HG03520 (cell line): Measurements from ENCODE around the gene ITGA6.
"Not testable (repeated sequence)": the region's sequence is repeated elsewhere in the genome, so short reads cannot be mapped to it uniquely, and the experiment has no call there.

Source experiments
- ATAC-seq: cut with Tn5 transposase; IDR thresholded peaks from one replicate; pipeline ENCODE4 v1.9.1; 2021; ENCODE audit warnings: mild to moderate bottlenecking, moderate library complexity; ENCODE audit not compliant: unreplicated experiment

Gene ITGA6

GRCh38 chr2:172513524-172513900, 86.1 kb downstream of the ITGA6 start:
- ATAC-seq, result no peak

DNA sequence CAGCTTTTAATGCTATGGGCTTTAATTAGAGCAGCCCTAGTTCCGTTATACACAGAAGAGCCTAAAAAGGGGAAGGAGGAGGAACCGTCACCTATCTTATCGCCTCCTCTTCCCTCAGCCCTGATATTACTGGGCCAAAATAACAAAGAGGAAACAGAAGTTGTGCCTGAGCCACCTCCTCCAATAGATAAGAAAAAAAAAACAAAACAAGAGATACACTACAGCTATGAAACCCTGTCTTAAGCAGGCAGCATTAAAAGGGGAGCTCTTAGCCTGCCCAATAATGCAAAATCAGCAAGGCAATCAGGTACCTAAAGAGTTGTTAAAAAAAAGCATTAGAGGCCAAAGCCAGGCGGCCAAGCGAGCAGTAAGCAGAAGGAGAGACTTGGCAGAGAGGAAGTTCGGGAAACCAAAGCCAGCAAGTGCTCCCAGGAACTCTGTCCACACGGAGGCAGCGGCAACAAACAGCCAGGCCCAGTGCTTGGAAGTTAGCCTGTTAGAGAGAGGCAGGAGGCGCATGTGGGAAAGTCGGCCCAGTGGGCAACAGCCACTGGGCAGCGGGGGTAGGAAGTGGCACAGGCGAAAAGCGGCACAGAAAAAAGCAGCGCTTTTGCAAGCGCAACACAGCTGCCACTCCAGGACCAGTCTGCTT, 86.7 kb downstream of the ITGA6 start:
- no peak for ATAC-seq

GRCh38 chr2:172516299-172516698, 88.9 kb downstream of the ITGA6 start:
- ATAC-seq, result no peak

DNA sequence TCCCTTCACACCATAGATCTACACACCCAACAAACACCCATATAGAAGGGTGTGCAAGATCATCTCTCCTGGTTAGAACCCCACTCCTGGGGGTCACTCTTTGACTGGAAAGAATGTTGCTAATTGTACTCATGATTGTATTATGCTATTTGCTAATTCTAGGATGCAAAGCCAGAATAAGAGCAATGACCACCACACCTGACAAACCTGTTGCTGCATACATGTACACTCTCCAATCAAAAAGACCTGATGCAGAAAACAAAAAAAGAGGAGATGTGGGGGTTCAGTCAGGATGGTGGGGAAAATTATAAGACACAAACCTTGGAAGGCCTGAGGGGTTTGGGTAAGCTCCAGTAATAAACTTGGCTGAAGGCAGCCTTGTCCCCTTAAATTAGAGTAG, 91.6 kb downstream of the ITGA6 start:
- no peak for ATAC-seq

DNA sequence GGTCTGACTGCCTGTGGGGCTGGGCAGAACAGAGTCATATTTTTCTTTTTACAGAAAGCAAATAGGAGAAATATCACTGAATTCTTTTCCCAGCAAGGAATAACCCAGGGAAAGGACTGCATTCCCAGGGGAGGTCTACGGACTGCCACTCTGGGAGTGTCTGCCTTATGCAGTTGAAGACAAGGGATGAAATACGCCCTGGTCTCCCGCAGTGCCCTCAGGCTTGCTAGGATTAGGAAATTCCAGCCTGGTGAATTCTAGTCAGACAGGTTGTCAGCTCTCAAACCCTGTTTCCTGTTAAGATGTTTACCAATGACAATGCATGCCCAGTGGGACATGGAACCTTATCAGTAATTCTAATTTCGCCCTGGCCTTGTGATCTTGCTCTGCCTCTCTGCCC, 98.2 kb downstream of the ITGA6 start:
- ATAC-seq, result no peak

DNA sequence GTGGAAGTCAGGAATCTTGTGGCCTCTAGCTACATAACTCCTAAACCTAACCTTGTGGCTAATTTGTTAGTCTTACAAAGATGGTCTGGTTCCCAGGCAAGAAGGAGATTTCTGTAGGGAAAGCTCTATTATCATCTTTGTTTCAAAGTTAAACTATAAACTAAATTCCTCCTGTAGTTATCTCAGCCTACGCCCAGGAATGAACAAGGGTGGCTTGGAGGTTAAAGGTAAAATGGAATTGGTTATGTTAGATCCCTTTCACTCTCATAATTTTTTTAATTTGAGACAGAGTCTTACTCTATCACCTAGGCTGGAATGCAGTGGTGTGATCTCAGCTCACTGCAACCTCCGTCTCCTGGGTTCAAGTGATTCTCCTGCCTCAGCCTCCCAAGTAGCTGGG, 103.9 kb downstream of the ITGA6 start:
- ATAC-seq, result no peak

- not testable (repeated sequence) for ATAC-seq
These were observed 105.1 kb downstream of the ITGA6 start for GRCh38 chr2:172532461-172532860.

- no peak for ATAC-seq
These were observed 106.3 kb downstream of the ITGA6 start for GRCh38 chr2:172533687-172534086.

DNA sequence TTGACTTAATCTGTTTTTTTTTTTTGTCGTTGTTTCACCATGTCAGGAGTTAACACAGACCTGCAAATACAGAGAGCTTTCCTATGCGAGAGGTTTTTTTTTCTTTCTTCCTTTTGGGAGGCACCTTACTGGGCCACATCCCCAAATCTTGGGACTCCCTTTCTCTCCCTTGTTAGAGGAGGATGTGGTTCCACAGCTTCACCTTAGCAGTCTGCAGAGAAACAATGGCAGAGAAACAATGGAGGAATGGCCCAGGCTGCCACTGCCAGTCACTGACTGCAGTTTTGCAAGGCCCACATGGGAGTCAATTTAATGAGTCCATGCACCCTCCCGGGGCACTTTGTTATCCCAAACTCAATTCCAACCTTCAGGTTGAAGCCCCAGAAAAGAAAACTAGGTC, 107.7 kb downstream of the ITGA6 start:
- ATAC-seq, result no peak

GRCh38 chr2:172537851-172538250, 110.5 kb downstream of the ITGA6 start:
- not testable (repeated sequence) for ATAC-seq

GRCh38 chr2:172539767-172540166, 112.4 kb downstream of the ITGA6 start:
- no peak for ATAC-seq

GRCh38 chr2:172540421-172540820, 113.0 kb downstream of the ITGA6 start:
- no peak for ATAC-seq

DNA sequence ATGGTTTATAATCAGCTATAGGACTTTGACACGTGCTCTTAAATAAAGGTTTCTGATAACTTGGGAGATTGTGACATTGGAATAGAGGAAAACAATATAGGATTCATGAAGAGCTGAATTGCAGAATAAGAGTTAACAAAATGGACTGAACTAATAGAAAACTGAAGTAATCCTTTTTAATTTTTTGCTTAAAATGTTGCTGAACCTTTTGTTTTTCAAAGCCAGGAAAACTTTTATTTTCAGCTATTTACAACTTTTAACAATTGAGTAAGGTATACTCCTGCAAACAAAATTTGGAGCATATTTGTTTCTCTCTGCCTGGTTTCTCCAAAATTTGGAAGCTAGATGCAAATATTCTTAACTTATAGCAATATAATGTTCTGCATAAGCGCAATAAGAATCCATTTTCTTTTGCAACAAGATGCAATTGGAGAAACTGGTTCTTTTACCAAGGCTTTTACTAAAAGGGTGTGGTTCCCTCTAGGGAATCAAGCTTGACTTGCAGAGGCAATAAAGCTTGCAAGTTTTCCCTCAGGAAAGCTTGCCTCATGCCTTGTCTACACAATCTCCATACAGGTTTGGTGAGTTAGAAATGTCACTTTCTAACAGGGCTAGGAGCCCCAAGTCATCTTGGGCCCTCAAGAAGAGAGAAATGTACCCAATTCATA, 118.2 kb downstream of the ITGA6 start:
- no peak for ATAC-seq

- ATAC-seq, result no peak
These were observed 121.7 kb downstream of the ITGA6 start for GRCh38 chr2:172549131-172549530.

DNA sequence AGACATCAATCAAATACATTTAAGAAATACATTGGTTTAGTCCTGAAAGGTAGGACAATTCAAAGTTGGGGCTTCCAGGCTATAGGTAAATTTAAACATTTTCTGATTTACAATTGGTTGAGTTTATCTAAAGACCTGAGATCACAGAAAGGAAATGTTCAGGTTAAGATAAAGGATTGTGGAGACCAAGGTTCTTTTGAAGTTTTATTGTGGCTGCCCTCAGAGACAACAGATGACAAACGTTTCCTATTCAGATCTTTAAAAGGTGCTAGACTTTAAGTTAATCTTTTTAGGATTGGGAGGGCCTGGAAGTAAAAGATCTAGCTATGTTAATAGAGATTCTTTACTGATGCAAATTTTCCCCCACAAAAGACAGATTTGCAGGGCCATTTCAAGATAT, 122.4 kb downstream of the ITGA6 start:
- ATAC-seq, result not testable (repeated sequence)

DNA sequence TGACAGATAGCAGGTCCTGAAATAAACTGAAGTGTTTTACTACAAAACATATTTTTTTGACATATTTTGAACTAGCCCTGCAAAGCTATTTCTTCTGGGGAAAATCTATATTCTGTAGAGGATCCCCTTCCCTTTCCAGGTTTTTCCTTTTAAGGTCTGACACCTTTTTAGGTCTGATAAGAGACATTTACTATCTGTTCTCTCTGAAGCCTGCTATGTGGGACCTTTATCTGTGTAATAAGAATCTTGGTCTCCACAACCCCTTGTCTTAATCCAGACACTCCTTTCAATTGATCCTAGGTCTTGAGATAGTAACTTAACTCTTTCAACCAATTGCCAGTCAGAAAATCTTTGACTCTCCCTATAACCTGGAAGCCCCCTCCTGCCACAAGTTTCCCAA, 123.0 kb downstream of the ITGA6 start:
- no peak for ATAC-seq

DNA sequence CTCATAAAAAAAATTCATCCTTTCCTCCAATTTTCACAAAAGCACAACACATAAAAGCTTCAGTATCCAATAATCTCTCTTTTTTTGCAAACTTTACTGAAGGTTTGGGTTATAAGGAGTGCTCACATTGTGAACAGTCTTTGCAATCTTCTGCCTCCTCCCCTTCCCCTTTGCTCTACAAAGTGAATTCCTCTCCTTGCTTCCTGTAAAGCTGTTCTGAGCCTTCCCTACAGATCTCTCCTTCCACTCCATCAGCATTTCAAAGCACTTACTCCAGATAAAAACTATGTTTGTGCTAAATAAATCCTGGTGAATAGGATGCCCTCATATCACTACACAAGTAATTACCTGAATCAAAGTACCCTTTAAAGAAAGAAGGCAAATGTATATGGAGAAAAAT, 123.9 kb downstream of the ITGA6 start:
- no peak for ATAC-seq

GRCh38 chr2:172552547-172553291, 125.3 kb downstream of the ITGA6 start:
- no peak for ATAC-seq

GRCh38 chr2:172554352-172555271, 127.2 kb downstream of the ITGA6 start:
- ATAC-seq, result no peak

GRCh38 chr2:172555272-172555521, 127.8 kb downstream of the ITGA6 start:
- no peak for ATAC-seq
